HEK293 (cell line): ENCODE results near the gene FTO.

Experiments
- CTCF ChIA-PET: fragments of 350-600 bp; formaldehyde crosslinking; extraction: SDS; loops from one replicate; lab custom pipeline; 2021; ENCODE audit warnings: antibody characterized with exemption; lab: Yijun Ruan, JAX
- POLR2A ChIA-PET: fragments of 300-600 bp; formaldehyde crosslinking; extraction: SDS; loops from one replicate; lab custom pipeline; 2020; ENCODE audit warnings: antibody characterized with exemption, inconsistent platforms; lab: Yijun Ruan, JAX
- H3K27ac ChIP-seq: fragments of 200-500 bp; sonication (Bioruptor generic); 2 replicates; pipeline ENCODE4 v1.5.1; 2014; ENCODE audit warnings: low read depth, low read length, control low read depth, inconsistent platforms; ENCODE audit errors: extremely low read depth
- H3K36me3 ChIP-seq, 2 experiments: fragments of 200-500 bp in 1 of 2; sonication (Bioruptor generic) in 1 of 2; 1 replicate in 1 of 2; 2 replicates in 1 of 2; pipeline ENCODE4 v1.5.1; 2014 to 2017; ENCODE audit warnings: inconsistent platforms in 2 of 2, low read length in 2 of 2; ENCODE audit not compliant: control insufficient read depth in 2 of 2, insufficient read depth in 1 of 2
- H3K4me1 ChIP-seq: fragments of 200-500 bp; sonication (Bioruptor generic); 2 replicates; pipeline ENCODE4 v1.5.1; 2014; ENCODE audit warnings: mild to moderate bottlenecking, low read length, inconsistent platforms; ENCODE audit not compliant: control insufficient read depth, insufficient read depth
- H3K4me3 ChIP-seq: 2 replicates; pipeline ENCODE4 v1.5.1; 2011; ENCODE audit warnings: low read depth, mild to moderate bottlenecking, control low read depth, low read length, moderate library complexity
- H3K9me3 ChIP-seq: fragments of 200-500 bp; sonication (Bioruptor generic); 2 replicates; pipeline ENCODE4 v1.5.1; 2014; ENCODE audit warnings: low read depth, low read length, inconsistent platforms; ENCODE audit not compliant: control insufficient read depth, insufficient read depth
- FEZF1 ChIP-seq: fragments of 450-650 bp; formaldehyde crosslinking; IDR thresholded peaks from 2 replicates; pipeline ENCODE4 v1.5.1; 2016; ENCODE audit warnings: missing biosample characterization, missing genetic modification characterization
- MZF1 ChIP-seq: fragments of 450-650 bp; formaldehyde crosslinking; IDR thresholded peaks from 2 replicates; pipeline ENCODE4 v1.5.1; 2017; ENCODE audit warnings: missing biosample characterization, missing genetic modification characterization, borderline replicate concordance
- PRDM1 ChIP-seq: fragments of 450-650 bp; formaldehyde crosslinking; IDR thresholded peaks from 2 replicates; pipeline ENCODE4; 2016; ENCODE audit warnings: missing biosample characterization, missing genetic modification characterization
- SALL2 ChIP-seq: fragments of 450-650 bp; formaldehyde crosslinking; IDR thresholded peaks from 2 replicates; pipeline ENCODE4 v1.5.0; 2017; ENCODE audit warnings: missing biosample characterization, mild to moderate bottlenecking, missing genetic modification characterization, borderline replicate concordance
- SETDB1 ChIP-seq: IDR thresholded peaks from one replicate; pipeline ENCODE4 v1.6.1; 2017; ENCODE audit warnings: mild to moderate bottlenecking, low read length, moderate library complexity, mixed read lengths; ENCODE audit not compliant: insufficient read length
- SP2 ChIP-seq: fragments of 450-650 bp; formaldehyde crosslinking; IDR thresholded peaks from 2 replicates; pipeline ENCODE4 v1.5.1; 2016; ENCODE audit warnings: missing biosample characterization, missing genetic modification characterization
- ZBTB44 ChIP-seq: fragments of 450-650 bp; IDR thresholded peaks from 2 replicates; pipeline ENCODE4 v1.5.1; 2018; ENCODE audit warnings: missing biosample characterization, mild to moderate bottlenecking, missing genetic modification characterization
- ZNF132 ChIP-seq: fragments of 450-650 bp; formaldehyde crosslinking; IDR thresholded peaks from 2 replicates; pipeline ENCODE4 v1.5.1; 2017; ENCODE audit warnings: missing biosample characterization, missing genetic modification characterization, borderline replicate concordance
- ZNF16 ChIP-seq: fragments of 450-650 bp; formaldehyde crosslinking; IDR thresholded peaks from 2 replicates; pipeline ENCODE4 v1.5.1; 2016; ENCODE audit warnings: low read depth, missing biosample characterization, missing genetic modification characterization
- ZNF23 ChIP-seq: fragments of 450-650 bp; formaldehyde crosslinking; IDR thresholded peaks from 2 replicates; pipeline ENCODE4 v1.5.1; 2016; ENCODE audit warnings: missing biosample characterization, missing genetic modification characterization, borderline replicate concordance
- ZNF585B ChIP-seq: fragments of 450-650 bp; formaldehyde crosslinking; IDR thresholded peaks from 2 replicates; pipeline ENCODE4 v1.5.1; 2016; ENCODE audit warnings: missing biosample characterization, missing genetic modification characterization
- ZNF621 ChIP-seq: fragments of 450-650 bp; formaldehyde crosslinking; IDR thresholded peaks from 2 replicates; pipeline ENCODE4 v1.5.1; 2017; ENCODE audit warnings: missing biosample characterization, missing genetic modification characterization
- ZNF664 ChIP-seq: fragments of 450-650 bp; formaldehyde crosslinking; IDR thresholded peaks from 2 replicates; pipeline ENCODE4 v1.5.1; 2016; ENCODE audit warnings: missing biosample characterization, missing genetic modification characterization
- ZNF701 ChIP-seq: fragments of 450-650 bp; formaldehyde crosslinking; IDR thresholded peaks from 2 replicates; pipeline ENCODE4 v1.5.1; 2016; ENCODE audit warnings: missing biosample characterization, missing genetic modification characterization
- ZNF785 ChIP-seq: fragments of 450-650 bp; formaldehyde crosslinking; IDR thresholded peaks from 2 replicates; pipeline ENCODE4 v1.5.1; 2016; ENCODE audit warnings: missing biosample characterization, missing genetic modification characterization
- TF ChIP-seq, protein P1 (sequence below): fragments of 450-650 bp; formaldehyde crosslinking; IDR thresholded peaks from 2 replicates; pipeline ENCODE4 v1.5.1; 2017; ENCODE audit warnings: missing biosample characterization, missing genetic modification characterization
- TF ChIP-seq, protein P2 (sequence below): fragments of 450-650 bp; formaldehyde crosslinking; IDR thresholded peaks from 2 replicates; pipeline ENCODE4 v1.5.1; 2016; ENCODE audit warnings: missing biosample characterization, missing genetic modification characterization, low read depth
- TF ChIP-seq, protein P3 (sequence below): fragments of 450-650 bp; formaldehyde crosslinking; IDR thresholded peaks from 2 replicates; pipeline ENCODE4 v1.5.1; 2016; ENCODE audit warnings: missing biosample characterization, missing genetic modification characterization

Gene FTO

GRCh38 chr16:53770641-53771040 is 66.7 kb downstream of the FTO start:
- no peaks in the 10 kb centered on the region for H3K9me3 ChIP-seq
- POLR2A ChIA-PET = no interaction called here
- CTCF ChIA-PET = interaction anchor here (0.6 kb wide), 1 partner anchor 1595 kb away, joined by 5 read pairs; no protein-coding TSS in a partner anchor
- no peak overlapping the region for H3K4me3 ChIP-seq
- no peaks in the 10 kb centered on the region for H3K36me3 ChIP-seq
- peaks cover 18% of the 10 kb centered on the region for H3K4me1 ChIP-seq
- TF ChIP-seq ZNF785 (tag by site-specific recombination) = no peak
- TF ChIP-seq, all 188 proteins: peak for 0
- H3K27ac ChIP-seq = no peak overlapping the region

- peaks cover 25% of the 10 kb centered on the region for H3K4me1 ChIP-seq
- no peaks in the 10 kb centered on the region for H3K36me3 ChIP-seq
- no peak overlapping the region for H3K4me3 ChIP-seq
- CTCF ChIA-PET = interaction anchor here (0.6 to 5.5 kb wide), 9 partner anchors 11 to 1167 kb away, joined by 3 to 42 read pairs (median 3); no protein-coding TSS in a partner anchor
- POLR2A ChIA-PET = no interaction called here
- no peak overlapping the region for H3K27ac ChIP-seq
- no peaks in the 10 kb centered on the region for H3K9me3 ChIP-seq
- TF ChIP-seq PRDM1 (peak; percentile 34; the same call in 1 of the 2 replicates), ZNF621 (no peak), ZNF664 (tag by site-specific recombination) (peak; percentile 84), MZF1 (tag by site-specific recombination) (no peak), FEZF1 (tag by site-specific recombination) (no peak), SP2 (tag by site-specific recombination) (no peak), SALL2 (tag by site-specific recombination) (no peak), ZNF132 (tag by site-specific recombination) (no peak)
- TF ChIP-seq, protein P1, sequence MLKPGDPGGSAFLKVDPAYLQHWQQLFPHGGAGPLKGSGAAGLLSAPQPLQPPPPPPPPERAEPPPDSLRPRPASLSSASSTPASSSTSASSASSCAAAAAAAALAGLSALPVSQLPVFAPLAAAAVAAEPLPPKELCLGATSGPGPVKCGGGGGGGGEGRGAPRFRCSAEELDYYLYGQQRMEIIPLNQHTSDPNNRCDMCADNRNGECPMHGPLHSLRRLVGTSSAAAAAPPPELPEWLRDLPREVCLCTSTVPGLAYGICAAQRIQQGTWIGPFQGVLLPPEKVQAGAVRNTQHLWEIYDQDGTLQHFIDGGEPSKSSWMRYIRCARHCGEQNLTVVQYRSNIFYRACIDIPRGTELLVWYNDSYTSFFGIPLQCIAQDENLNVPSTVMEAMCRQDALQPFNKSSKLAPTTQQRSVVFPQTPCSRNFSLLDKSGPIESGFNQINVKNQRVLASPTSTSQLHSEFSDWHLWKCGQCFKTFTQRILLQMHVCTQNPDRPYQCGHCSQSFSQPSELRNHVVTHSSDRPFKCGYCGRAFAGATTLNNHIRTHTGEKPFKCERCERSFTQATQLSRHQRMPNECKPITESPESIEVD (tag by site-specific recombination) = peak; percentile 45; the same call in 1 of the 2 replicates
Measured at GRCh38 chr16:53771655-53772497, 67.9 kb downstream of the FTO start.

DNA sequence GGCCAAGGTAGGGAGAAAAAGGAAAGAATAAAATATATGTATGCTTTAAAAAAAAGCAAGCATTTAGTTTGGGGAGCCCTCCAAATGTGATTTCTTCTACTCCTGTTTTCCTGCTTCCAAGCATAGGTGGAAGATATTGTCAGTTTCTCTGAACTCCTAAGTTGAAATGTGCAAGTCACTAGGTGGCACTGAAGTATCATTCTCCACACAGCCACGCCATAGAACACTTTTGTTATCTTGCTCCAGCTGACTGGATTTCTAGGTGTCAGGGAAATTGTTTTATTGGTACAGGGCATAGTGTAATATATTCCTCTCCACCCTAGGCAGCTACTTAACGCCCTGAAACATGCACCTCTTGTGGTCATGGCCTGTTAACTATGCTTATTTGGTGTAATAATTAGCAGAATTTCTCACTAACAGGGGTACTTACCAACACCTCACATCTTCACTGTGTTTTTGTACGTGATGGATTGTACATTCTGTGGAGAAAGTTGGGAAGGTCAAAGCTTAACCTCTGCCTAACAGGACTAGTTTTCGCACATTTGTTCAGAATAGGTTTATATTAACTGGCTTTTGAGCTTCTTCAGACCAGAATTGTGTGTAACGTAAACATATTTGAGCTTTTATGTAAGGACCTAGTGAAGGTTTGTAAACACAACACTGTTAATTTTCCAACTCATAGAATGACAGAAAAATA is 69.3 kb downstream of the FTO start:
- Histone ChIP-seq H3K27ac (no peak overlapping the region), H3K9me3 (no peaks in the 10 kb centered on the region), H3K4me1 (peaks cover 21% of the 10 kb centered on the region), H3K36me3 (no peaks in the 10 kb centered on the region), H3K4me3 (no peak overlapping the region)
- ChIA-PET CTCF (interaction anchor here (0.5 to 5.5 kb wide), 22 partner anchors 12 to 1683 kb away, joined by 3 to 42 read pairs (median 4); no protein-coding TSS in a partner anchor), POLR2A (interaction anchor here (1.4 kb wide), 1 partner anchor 513 kb away, joined by 4 read pairs; the partner anchor contains the start of gene IRX3)
- TF ChIP-seq, protein P2, sequence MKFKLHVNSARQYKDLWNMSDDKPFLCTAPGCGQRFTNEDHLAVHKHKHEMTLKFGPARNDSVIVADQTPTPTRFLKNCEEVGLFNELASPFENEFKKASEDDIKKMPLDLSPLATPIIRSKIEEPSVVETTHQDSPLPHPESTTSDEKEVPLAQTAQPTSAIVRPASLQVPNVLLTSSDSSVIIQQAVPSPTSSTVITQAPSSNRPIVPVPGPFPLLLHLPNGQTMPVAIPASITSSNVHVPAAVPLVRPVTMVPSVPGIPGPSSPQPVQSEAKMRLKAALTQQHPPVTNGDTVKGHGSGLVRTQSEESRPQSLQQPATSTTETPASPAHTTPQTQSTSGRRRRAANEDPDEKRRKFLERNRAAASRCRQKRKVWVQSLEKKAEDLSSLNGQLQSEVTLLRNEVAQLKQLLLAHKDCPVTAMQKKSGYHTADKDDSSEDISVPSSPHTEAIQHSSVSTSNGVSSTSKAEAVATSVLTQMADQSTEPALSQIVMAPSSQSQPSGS (tag by site-specific recombination) = no peak
- TF ChIP-seq ZNF16 (no peak), SETDB1 (no peak), ZNF23 (tag by site-specific recombination) (no peak), ZBTB44 (tag by site-specific recombination) (peak; percentile 77), ZNF585B (tag by site-specific recombination) (no peak), ZNF701 (tag by site-specific recombination) (no peak)
- TF ChIP-seq, protein P3, sequence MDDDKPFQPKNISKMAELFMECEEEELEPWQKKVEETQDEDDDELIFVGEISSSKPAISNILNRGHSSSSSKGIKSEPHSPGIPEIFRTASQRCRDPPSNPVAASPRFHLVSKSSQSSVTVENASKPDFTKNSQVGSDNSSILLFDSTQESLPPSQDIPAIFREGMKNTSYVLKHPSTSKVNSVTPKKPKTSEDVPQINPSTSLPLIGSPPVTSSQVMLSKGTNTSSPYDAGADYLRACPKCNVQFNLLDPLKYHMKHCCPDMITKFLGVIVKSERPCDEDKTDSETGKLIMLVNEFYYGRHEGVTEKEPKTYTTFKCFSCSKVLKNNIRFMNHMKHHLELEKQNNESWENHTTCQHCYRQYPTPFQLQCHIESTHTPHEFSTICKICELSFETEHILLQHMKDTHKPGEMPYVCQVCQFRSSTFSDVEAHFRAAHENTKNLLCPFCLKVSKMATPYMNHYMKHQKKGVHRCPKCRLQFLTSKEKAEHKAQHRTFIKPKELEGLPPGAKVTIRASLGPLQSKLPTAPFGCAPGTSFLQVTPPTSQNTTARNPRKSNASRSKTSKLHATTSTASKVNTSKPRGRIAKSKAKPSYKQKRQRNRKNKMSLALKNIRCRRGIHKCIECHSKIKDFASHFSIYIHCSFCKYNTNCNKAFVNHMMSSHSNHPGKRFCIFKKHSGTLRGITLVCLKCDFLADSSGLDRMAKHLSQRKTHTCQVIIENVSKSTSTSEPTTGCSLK = no peak
